Spleen (tissue), 11 donors: ENCODE data around the gene MS4A4A. TPM values are rescaled to one million over a fixed set of nuclear protein-coding genes. Genes with fewer than 3 reads are reported as not detected.

ENCODE experiments used
- DNase-seq: peaks from one replicate; pipeline ENCODE4 v3.0.0-alpha.2; 2020
- H3K27ac ChIP-seq, 8 donors: fragments of 200-600 bp; sonication (generic) in 7 of 8; 1 replicate in 4 of 8; 2 replicates in 4 of 8; pipeline versions ENCODE4 v1.5.0 to v1.8.0; 2016 to 2021; ENCODE audit warnings: inconsistent platforms in 4 of 8, mild to moderate bottlenecking in 4 of 8, moderate library complexity in 1 of 8
- H3K27me3 ChIP-seq, 7 donors: fragments of 200-600 bp; sonication (generic) in 6 of 7; replicated peaks in 1 of 7; 1 replicate in 4 of 7; 2 replicates in 3 of 7; pipeline versions ENCODE4 v1.5.0 to v1.8.0; 2016 to 2021; ENCODE audit warnings: inconsistent platforms in 3 of 7, mild to moderate bottlenecking in 1 of 7
- H3K36me3 ChIP-seq, 6 donors: fragments of 200-600 bp; sonication (generic) in 5 of 6; 1 replicate in 4 of 6; 2 replicates in 2 of 6; pipeline versions ENCODE4 v1.5.0 to v1.8.0; 2016 to 2021; ENCODE audit warnings: inconsistent platforms in 2 of 6
- H3K4me1 ChIP-seq, 6 donors: fragments of 200-600 bp; sonication (generic) in 5 of 6; 1 replicate in 3 of 6; 2 replicates in 3 of 6; pipeline versions ENCODE4 v1.5.0 to v1.8.0; 2016 to 2021; ENCODE audit warnings: inconsistent platforms in 3 of 6
- H3K4me3 ChIP-seq, 8 donors: fragments of 200-600 bp; sonication (generic) in 7 of 8; 1 replicate in 4 of 8; 2 replicates in 4 of 8; pipeline versions ENCODE4 v1.5.0 to v1.8.0; 2016 to 2021; ENCODE audit warnings: inconsistent platforms in 4 of 8, mild to moderate bottlenecking in 4 of 8, moderate library complexity in 2 of 8
- H3K9me3 ChIP-seq, 8 donors: fragments of 200-600 bp; sonication (generic) in 7 of 8; 1 replicate in 4 of 8; 2 replicates in 4 of 8; pipeline versions ENCODE4 v1.5.0 to v1.8.0; 2016 to 2021; ENCODE audit warnings: inconsistent platforms in 4 of 8
- CTCF ChIP-seq, 11 experiments: fragments of 200-600 bp in 7 of 11; fragments of 450-650 bp in 4 of 11; sonication (generic) in 4 of 11; IDR thresholded peaks in 8 of 11; conservative IDR thresholded peaks in 3 of 11; 1 replicate in 7 of 11; 2 replicates in 4 of 11; pipeline versions ENCODE4 v1.4.0 to v1.8.0; 2016 to 2021; ENCODE audit warnings: antibody characterized with exemption in 11 of 11, inconsistent platforms in 4 of 11, mild to moderate bottlenecking in 1 of 11
- POLR2A ChIP-seq, 3 donors: fragments of 450-650 bp; IDR thresholded peaks; one replicate each; pipeline ENCODE4 v1.5.1; 2017; ENCODE audit warnings: antibody characterized with exemption in 3 of 3, mild to moderate bottlenecking in 1 of 3
- POLR2AphosphoS5 ChIP-seq, 3 donors: sonication (generic); formaldehyde crosslinking; IDR thresholded peaks; one replicate each; pipeline ENCODE4 v1.5.1; 2017; ENCODE audit warnings: antibody characterized with exemption in 3 of 3
- WGBS, 5 donors: extraction: QIAGEN DNeasy Blood & Tissue Kit in 3 of 5; methylation state at CpG; one replicate each; pipeline versions ENCODE4 v1.1.5 to v1.1.7; 2013 to 2018; 5-methylcytosine and 5-hydroxymethylcytosine counted together
- intact Hi-C: fragments of 100-400 bp; cut with DNase I; formaldehyde crosslinking; loops from one replicate; pipeline ENCODE4 v1.15.0; 2023; ENCODE audit warnings: low total_unique reads
- polyA plus RNA-seq, 3 donors: library from polyadenylated mRNA; stranded (reverse); fragments of 200-250 nt; gene quantifications; one replicate each; pipeline ENCODE4 v1.2.1, GENCODE V29; 2013
- total RNA-seq, 7 donors: library from RNA; depleted of rRNA in 3 of 7; stranded (reverse); fragments of >200 nt in 3 of 7; fragmentation: NEBNext Ultra II Directional in 4 of 7; extraction: Animal tissue kit (Norgen Biotek cat#: 25700) in 4 of 7; gene quantifications; one replicate each; pipeline versions ENCODE4 v1.1.0 to v1.2.1, GENCODE V29; 2016 to 2021
- donor health status: healthy with polysubstance abuse.
- donor health status: DM: no; HTN: no; CAD: no; lungs with moderate emphysema.
- donor health status: DM: no; HTN: no; CAD: no.
- donor health status: Bipolar disorder and iron deficiency.
- donor health status: healthy.
- donor health status: DM: no; HTN: no; CAD: no.
- donor health status: DM: yes; HTN: yes; CAD: no.

The MS4A4A gene
- total and polyA plus RNA-seq, 10 donors, result 24.3 to 130 (median 54.0) TPM

- intact Hi-C loops, result loop anchor here (10.0 kb wide), 1 partner anchor 281 kb away; no protein-coding TSS in a partner anchor
- 24 to 35% (median 29%) methylated on average over 2 of the region's 2 CpGs for WGBS, 5 donors
- H3K27ac ChIP-seq, result peak overlapping the region in 4 of 8 donors; percentile 26 to 37 (median 28)
These were observed 53.6 kb downstream of the MS4A4A start for GRCh38 chr11:60334005-60334620.

GRCh38 chr11:60336767-60337391, 56.4 kb downstream of the MS4A4A start:
- Histone ChIP-seq H3K4me1 (peaks cover 0 to 22% (median 2%) of the 10 kb centered on the region in 6 donors), H3K27ac (peak overlapping the region in 4 of 8 donors; percentile 44 to 73 (median 49)), H3K27me3 (no peaks in the 10 kb centered on the region), H3K9me3 (no peaks in the 10 kb centered on the region), H3K4me3 (no peak overlapping the region), H3K36me3 (no peaks in the 10 kb centered on the region)
- 77 to 87% (median 85%) methylated on average over 7 of the region's 7 CpGs for WGBS, 5 donors
- TF ChIP-seq POLR2A (IDR thresholded peaks at IDR 0.05) (no peak), CTCF (IDR thresholded peaks at IDR 0.05 in 8 of 11, conservative IDR thresholded peaks at IDR 0.05 in 3 of 11) (no peak), POLR2AphosphoS5 (IDR thresholded peaks at IDR 0.05) (no peak)
- intact Hi-C loops, result loop anchor here (10.0 kb wide), 1 partner anchor 278 kb away; no protein-coding TSS in a partner anchor
- DNase-seq, result no peak

More at GRCh38 chr11:60334005-60334620, 53.6 kb downstream of the MS4A4A start:
- Histone ChIP-seq H3K27me3 (no peaks in the 10 kb centered on the region), H3K4me3 (no peak overlapping the region), H3K4me1 (peaks cover 0 to 22% (median 2%) of the 10 kb centered on the region in 6 donors), H3K9me3 (peaks cover 0 to 10% (median 0%) of the 10 kb centered on the region in 8 donors), H3K36me3 (no peaks in the 10 kb centered on the region)
- TF ChIP-seq CTCF (IDR thresholded peaks at IDR 0.05 in 8 of 11, conservative IDR thresholded peaks at IDR 0.05 in 3 of 11) (peak; percentile 18 to 85 (median 73)), POLR2AphosphoS5 (IDR thresholded peaks at IDR 0.05) (no peak)
- DNase-seq, result no peak

GRCh38 chr11:60338053-60338452, 57.6 kb downstream of the MS4A4A start:
- whole genome bisulfite sequencing, 5 donors, result 49 to 61% (median 56%) methylated on average over 2 of the region's 2 CpGs
- DNase-seq, result no peak
- peaks cover 0 to 6% (median 0%) of the 10 kb centered on the region in 7 donors for H3K27me3 ChIP-seq
- no peaks in the 10 kb centered on the region for H3K9me3 ChIP-seq
- TF ChIP-seq POLR2AphosphoS5 (IDR thresholded peaks at IDR 0.05), result no peak
- no peak for TF ChIP-seq POLR2A (IDR thresholded peaks at IDR 0.05)
- no peak for TF ChIP-seq CTCF (IDR thresholded peaks at IDR 0.05 in 8 of 11, conservative IDR thresholded peaks at IDR 0.05 in 3 of 11)
- intact Hi-C loops, result loop anchor here (10.0 kb wide), 1 partner anchor 277 kb away; no protein-coding TSS in a partner anchor
- peak overlapping the region in 2 of 8 donors; percentile 44 to 73 for H3K27ac ChIP-seq
- no peak overlapping the region for H3K4me3 ChIP-seq
- no peaks in the 10 kb centered on the region for H3K36me3 ChIP-seq
- H3K4me1 ChIP-seq, result peaks cover 0 to 22% (median 2%) of the 10 kb centered on the region in 6 donors

- peak overlapping the region in 3 of 8 donors; percentile 2 to 45 (median 3) for H3K27ac ChIP-seq
- no peaks in the 10 kb centered on the region for H3K36me3 ChIP-seq
- no peak overlapping the region for H3K4me3 ChIP-seq
- TF ChIP-seq POLR2A (IDR thresholded peaks at IDR 0.05) (no peak), POLR2AphosphoS5 (IDR thresholded peaks at IDR 0.05) (no peak), CTCF (IDR thresholded peaks at IDR 0.05 in 8 of 11, conservative IDR thresholded peaks at IDR 0.05 in 3 of 11) (no peak)
- H3K9me3 ChIP-seq, result no peaks in the 10 kb centered on the region
- 51 to 63% (median 59%) methylated on average over 3 of the region's 3 CpGs for WGBS, 5 donors
- H3K27me3 ChIP-seq, result peaks cover 0 to 6% (median 0%) of the 10 kb centered on the region in 7 donors
- intact Hi-C loops, result loop anchor here (10.0 kb wide), 1 partner anchor 275 kb away; no protein-coding TSS in a partner anchor
- DNase-seq, result no peak
- H3K4me1 ChIP-seq, result peaks cover 0 to 14% (median under 1%) of the 10 kb centered on the region in 6 donors
These were observed 58.9 kb downstream of the MS4A4A start for GRCh38 chr11:60339356-60339755.
